NCI-H1436 (cell line): ENCODE data around the gene DAPK2.

Experiments
- DNase-seq: peaks from one replicate; lab custom pipeline; 2025; lab: John Stamatoyannopoulos, UW

DAPK2 gene

GRCh38 chr15:64024172-64025050 is 21.9 kb downstream of the DAPK2 start:
- no peak for DNase-seq

GRCh38 chr15:64023220-64023619 is 23.1 kb downstream of the DAPK2 start:
- DNase-seq = no peak

GRCh38 chr15:64022571-64022970 is 23.7 kb downstream of the DAPK2 start:
- DNase-seq = no peak

- no peak for DNase-seq
Measured at GRCh38 chr15:64019764-64020163, 26.5 kb downstream of the DAPK2 start.

- no peak for DNase-seq
Measured at GRCh38 chr15:64017591-64018163, 28.6 kb downstream of the DAPK2 start.

GRCh38 chr15:64017082-64017588 is 29.1 kb downstream of the DAPK2 start:
- DNase-seq = no peak

- DNase-seq = no peak
Measured at GRCh38 chr15:64016257-64016656, 30.0 kb downstream of the DAPK2 start.

- DNase-seq = no peak
Measured at GRCh38 chr15:64014995-64015394, 31.3 kb downstream of the DAPK2 start.

GRCh38 chr15:64013179-64014062 is 32.9 kb downstream of the DAPK2 start:
- DNase-seq = no peak

- no peak for DNase-seq
Measured at GRCh38 chr15:64011736-64012135, 34.5 kb downstream of the DAPK2 start.

GRCh38 chr15:64010719-64011118 is 35.6 kb downstream of the DAPK2 start:
- DNase-seq = no peak

GRCh38 chr15:64009798-64010261 is 36.5 kb downstream of the DAPK2 start:
- no peak for DNase-seq

GRCh38 chr15:64009241-64009640 is 37.0 kb downstream of the DAPK2 start:
- no peak for DNase-seq

- no peak for DNase-seq
Measured at GRCh38 chr15:64008177-64008576, 38.1 kb downstream of the DAPK2 start.

GRCh38 chr15:64006642-64007041 is 39.6 kb downstream of the DAPK2 start:
- DNase-seq = no peak

GRCh38 chr15:64004587-64004986 is 41.7 kb downstream of the DAPK2 start:
- DNase-seq = no peak

- DNase-seq = no peak
Measured at GRCh38 chr15:64004056-64004455, 42.2 kb downstream of the DAPK2 start.

GRCh38 chr15:64003182-64003581 is 43.1 kb downstream of the DAPK2 start:
- no peak for DNase-seq

GRCh38 chr15:64001148-64001547 is 45.1 kb downstream of the DAPK2 start:
- no peak for DNase-seq

- DNase-seq = no peak
Measured at GRCh38 chr15:64000183-64000951, 45.9 kb downstream of the DAPK2 start.

GRCh38 chr15:63999177-63999576 is 47.1 kb downstream of the DAPK2 start:
- DNase-seq = no peak
